Measurements from ENCODE around the gene NTHL1.

- no peak for TF ChIP-seq EP300 (IDR thresholded peaks at IDR 0.05; ENCODE audit: borderline replicate concordance)
- TF ChIP-seq TEAD4 (IDR thresholded peaks at IDR 0.05): no peak
- TF ChIP-seq FOXM1 (IDR thresholded peaks at IDR 0.05; ENCODE audit: borderline replicate concordance, low read depth): no peak
- TF ChIP-seq MAX (IDR thresholded peaks at IDR 0.05): no peak
- TF ChIP-seq EGR1 (IDR thresholded peaks at IDR 0.05): no peak
- TF ChIP-seq NFIC (IDR thresholded peaks at IDR 0.05): no peak
- no peak for TF ChIP-seq TAF1 (IDR thresholded peaks at IDR 0.05; ENCODE audit: low read depth)
These were observed 19.5 kb downstream of the NTHL1 start for GRCh38 chr16:2028146-2028545.

Measured in Ishikawa (cell line).